22Rv1 (cell line): Measurements from ENCODE around the gene SLC7A7.

Experiments
- CTCF ChIP-seq: fragments of 450-650 bp; IDR thresholded peaks from 2 replicates; pipeline ENCODE4 v1.5.1; 2017; ENCODE audit warnings: mild to moderate bottlenecking
- ZFX ChIP-seq: fragments of 450-650 bp; IDR thresholded peaks from 2 replicates; pipeline ENCODE4 v1.6.1; 2017; ENCODE audit warnings: antibody characterized with exemption, borderline replicate concordance

GRCh38 chr14:22798528-22798927 lies 16.7 kb downstream of the SLC7A7 start:
- no peak for TF ChIP-seq CTCF
- no peak for TF ChIP-seq ZFX
